ENCODE results near the gene CD99L2. TPM values are rescaled to one million over a fixed set of nuclear protein-coding genes. Genes with fewer than 3 reads are reported as not detected.

The CD99L2 gene
- total RNA-seq, 1 donor from 2014 or later = 12.5 TPM

- DNase-seq (no peak), ATAC-seq (ENCODE audit: low read depth) (no peak)
- Mint-ChIP-seq H3K27me3 (no peaks in the 10 kb centered on the region), H3K4me1 (peaks cover 36% of the 10 kb centered on the region), H3K36me3 (ENCODE audit: low read depth) (peaks cover 6% of the 10 kb centered on the region), H3K27ac (no peak overlapping the region), H3K9me3 (no peaks in the 10 kb centered on the region), H3K4me3 (no peak overlapping the region)
- ChIA-PET CTCF (no interaction called here), POLR2A (no interaction called here)
- no peak for TF ChIP-seq CTCF (IDR thresholded peaks at IDR 0.05)
- intact Hi-C loops (cut with micrococcal nuclease) = no loop called here
Measured at GRCh38 chrX:150874448-150874847, 24.0 kb downstream of the CD99L2 start.

GRCh38 chrX:150873616-150874015, 24.9 kb downstream of the CD99L2 start:
- Mint-ChIP-seq H3K9me3 (no peaks in the 10 kb centered on the region), H3K27ac (no peak overlapping the region), H3K36me3 (ENCODE audit: low read depth) (peaks cover 6% of the 10 kb centered on the region), H3K4me3 (no peak overlapping the region), H3K27me3 (no peaks in the 10 kb centered on the region), H3K4me1 (peaks cover 38% of the 10 kb centered on the region)
- TF ChIP-seq CTCF (IDR thresholded peaks at IDR 0.05) = no peak
- ATAC-seq (ENCODE audit: low read depth) (no peak), DNase-seq (no peak)
- intact Hi-C loops (cut with micrococcal nuclease) = no loop called here
- POLR2A ChIA-PET = no interaction called here
- CTCF ChIA-PET = no interaction called here

- POLR2A ChIA-PET = no interaction called here
- ATAC-seq (ENCODE audit: low read depth) (no peak), DNase-seq (no peak)
- Mint-ChIP-seq H3K4me3 (no peak overlapping the region), H3K9me3 (no peaks in the 10 kb centered on the region), H3K27ac (no peak overlapping the region), H3K36me3 (ENCODE audit: low read depth) (peaks cover 6% of the 10 kb centered on the region), H3K27me3 (no peaks in the 10 kb centered on the region), H3K4me1 (peaks cover 38% of the 10 kb centered on the region)
- CTCF ChIA-PET = no interaction called here
- TF ChIP-seq CTCF (IDR thresholded peaks at IDR 0.05) = no peak
- intact Hi-C loops (cut with micrococcal nuclease) = no loop called here
Measured at GRCh38 chrX:150872773-150873336, 25.6 kb downstream of the CD99L2 start.

GRCh38 chrX:150871341-150871811, 27.1 kb downstream of the CD99L2 start:
- ChIA-PET CTCF (no interaction called here), POLR2A (no interaction called here)
- Mint-ChIP-seq H3K36me3 (ENCODE audit: low read depth) (peaks cover 6% of the 10 kb centered on the region), H3K4me1 (peaks cover 38% of the 10 kb centered on the region), H3K27ac (no peak overlapping the region), H3K9me3 (no peaks in the 10 kb centered on the region), H3K4me3 (no peak overlapping the region), H3K27me3 (no peaks in the 10 kb centered on the region)
- DNase-seq = no peak
- intact Hi-C loops (cut with micrococcal nuclease) = no loop called here
- TF ChIP-seq CTCF (IDR thresholded peaks at IDR 0.05) = no peak
- no peak for ATAC-seq (ENCODE audit: low read depth)

- H3K36me3 Mint-ChIP-seq (ENCODE audit: low read depth) = peaks cover 6% of the 10 kb centered on the region
- no peak for TF ChIP-seq CTCF (IDR thresholded peaks at IDR 0.05)
- intact Hi-C loops (cut with micrococcal nuclease) = no loop called here
- ChIA-PET CTCF (no interaction called here), POLR2A (no interaction called here)
- H3K27me3 Mint-ChIP-seq = no peaks in the 10 kb centered on the region
- H3K27ac Mint-ChIP-seq = no peak overlapping the region
- DNase-seq (no peak), ATAC-seq (ENCODE audit: low read depth) (no peak)
- peaks cover 37% of the 10 kb centered on the region for H3K4me1 Mint-ChIP-seq
- no peak overlapping the region for H3K4me3 Mint-ChIP-seq
- no peaks in the 10 kb centered on the region for H3K9me3 Mint-ChIP-seq
Measured at GRCh38 chrX:150870487-150871340, 27.8 kb downstream of the CD99L2 start.

All from activated B cell treated with CpG ODN at 0.5 μM for 24 hours (primary cell).